B cell (primary cell): ENCODE results near the gene KDELR3. TPM values are rescaled to one million over a fixed set of nuclear protein-coding genes. Genes with fewer than 3 reads are reported as not detected.

Experiments
- ATAC-seq: fragments of 200-7000 bp; cut with Tn5 transposase; one replicate; pipeline ENCODE4 v1.10.0; 2021; ENCODE audit warnings: low read depth, mild to moderate bottlenecking, moderate number of reproducible peaks, moderate library complexity
- CTCF ChIA-PET: fragments of 350-600 bp; sonication (Branson Sonifier 250); formaldehyde crosslinking; loops from one replicate; lab custom pipeline; 2021; ENCODE audit warnings: antibody characterized with exemption, inconsistent platforms; lab: Charles Lee
- POLR2A ChIA-PET: fragments of 350-600 bp; sonication (Branson Sonifier 250); formaldehyde crosslinking; loops from one replicate; lab custom pipeline; 2021; ENCODE audit warnings: antibody characterized with exemption; lab: Charles Lee
- DNase-seq: peaks from one replicate; pipeline ENCODE4 v3.0.0; 2013
- H2AFZ ChIP-seq: 2 replicates; pipeline ENCODE4 v1.6.1; 2012; ENCODE audit warnings: mild to moderate bottlenecking, low read depth, low read length; ENCODE audit not compliant: insufficient read depth, poor library complexity, severe bottlenecking
- H3K27ac ChIP-seq, 2 donors: 1 replicate in 1 of 2; 2 replicates in 1 of 2; pipeline ENCODE4 v1.5.1; 2012 to 2013; ENCODE audit warnings: low read length in 2 of 2, mild to moderate bottlenecking in 2 of 2, moderate library complexity in 1 of 2
- H3K27me3 ChIP-seq, 4 experiments: fragments of 200-600 bp in 1 of 4; sonication (generic) in 1 of 4; replicated peaks in 1 of 4; 1 replicate in 2 of 4; 2 replicates in 2 of 4; pipeline versions ENCODE4 v1.6.1 to v1.7.0; 2013 to 2016; ENCODE audit warnings: low read length in 3 of 4, mild to moderate bottlenecking in 2 of 4, mixed read lengths in 1 of 4, moderate library complexity in 1 of 4; ENCODE audit not compliant: insufficient read depth in 4 of 4, control insufficient read depth in 3 of 4; ENCODE audit errors: control extremely low read depth in 1 of 4
- H3K36me3 ChIP-seq, 2 experiments: replicated peaks in 1 of 2; 1 replicate in 1 of 2; 2 replicates in 1 of 2; pipeline versions ENCODE4 v1.6.1 to v1.7.1; 2013; ENCODE audit warnings: low read length in 1 of 2; ENCODE audit not compliant: insufficient read depth in 2 of 2, control insufficient read depth in 1 of 2; ENCODE audit errors: control extremely low read depth in 1 of 2, extremely low read depth in 1 of 2
- H3K4me1 ChIP-seq, 2 donors: fragments of 200-600 bp in 1 of 2; sonication (generic) in 1 of 2; 1 replicate in 1 of 2; 2 replicates in 1 of 2; pipeline versions ENCODE4 v1.5.1 to v1.6.1; 2013 to 2017; ENCODE audit warnings: low read length in 2 of 2; ENCODE audit not compliant: control insufficient read depth in 2 of 2, insufficient read depth in 2 of 2
- H3K4me2 ChIP-seq: replicated peaks from 2 replicates; pipeline ENCODE3; 2012; ENCODE audit warnings: mild to moderate bottlenecking, low read depth, low read length; ENCODE audit not compliant: poor library complexity, severe bottlenecking
- H3K4me3 ChIP-seq, 5 experiments: fragments of 200-600 bp in 1 of 5; sonication (generic) in 1 of 5; 1 replicate in 3 of 5; 2 replicates in 2 of 5; pipeline versions ENCODE4 v1.5.1 to v1.7.0; 2011 to 2016; ENCODE audit warnings: low read length in 4 of 5, mild to moderate bottlenecking in 4 of 5, low read depth in 2 of 5, control low read depth in 1 of 5, moderate library complexity in 1 of 5; ENCODE audit not compliant: insufficient read depth in 1 of 5; ENCODE audit errors: control extremely low read depth in 1 of 5, extremely low read depth in 1 of 5
- H3K79me2 ChIP-seq: fragments of 200-600 bp; sonication (generic); one replicate; pipeline ENCODE4 v1.6.0; 2016; ENCODE audit warnings: low read length; ENCODE audit not compliant: control insufficient read depth, insufficient read depth
- H3K9ac ChIP-seq: fragments of 200-600 bp; sonication (generic); 2 replicates; pipeline ENCODE4 v1.6.1; 2017; ENCODE audit warnings: mild to moderate bottlenecking, low read length, moderate library complexity
- H3K9me3 ChIP-seq, 3 donors: one replicate each; pipeline versions ENCODE4 v1.6.1 to v1.7.1; 2013; ENCODE audit warnings: low read length in 2 of 3; ENCODE audit not compliant: control insufficient read depth in 2 of 3, insufficient read depth in 1 of 3; ENCODE audit errors: control extremely low read depth in 1 of 3
- H4K20me1 ChIP-seq: 2 replicates; pipeline ENCODE4 v1.6.0; 2012; ENCODE audit warnings: mild to moderate bottlenecking, low read length; ENCODE audit not compliant: insufficient read depth, control insufficient read depth, poor library complexity, severe bottlenecking
- H3K27ac Mint-ChIP-seq: one replicate; pipeline ENCODE4 v1.8.0; 2021; ENCODE audit warnings: mixed read lengths
- H3K27me3 Mint-ChIP-seq: one replicate; pipeline ENCODE4 v1.8.0; 2021; ENCODE audit warnings: mixed read lengths
- H3K4me1 Mint-ChIP-seq: one replicate; pipeline ENCODE4 v1.8.0; 2021; ENCODE audit warnings: mixed read lengths
- H3K4me3 Mint-ChIP-seq: one replicate; pipeline ENCODE4 v1.8.0; 2021; ENCODE audit warnings: mixed read lengths
- H3K9me3 Mint-ChIP-seq: one replicate; pipeline ENCODE4 v1.8.0; 2022; ENCODE audit warnings: mixed read lengths; ENCODE audit not compliant: insufficient read depth
- EZH2 ChIP-seq: IDR thresholded peaks from 2 replicates; pipeline ENCODE4 v1.6.1; 2012; ENCODE audit warnings: borderline replicate concordance, low read depth, mild to moderate bottlenecking, moderate library complexity, low read length; ENCODE audit not compliant: insufficient read depth, poor library complexity, severe bottlenecking
- WGBS: methylation state at CpG from one replicate; pipeline ENCODE4 v1.1.5; 2013; ENCODE audit warnings: missing lambda C conversion rate; ENCODE audit not compliant: insufficient coverage; 5-methylcytosine and 5-hydroxymethylcytosine counted together
- intact Hi-C: fragments of 100-400 bp; cut with micrococcal nuclease; formaldehyde crosslinking; loops from one replicate; pipeline ENCODE4 v1.10.0; 2022
- polyA plus RNA-seq: library from polyadenylated mRNA; depleted of rRNA; stranded (reverse); fragments of >200 nt; gene quantifications from 2 replicates; pipeline ENCODE4 v1.2.3, GENCODE V29; 2012
- total RNA-seq, 2 donors: library from RNA; stranded (reverse); fragments of 120-200 nt in 1 of 2; gene quantifications; 1 replicate in 1 of 2; 2 replicates in 1 of 2; pipeline versions ENCODE4 v1.2.3 to v1.2.4, GENCODE V29; 2013 to 2022
- TF ChIP-seq, protein P1 (sequence below): fragments of 200-600 bp; IDR thresholded peaks from one replicate; pipeline ENCODE4 v1.8.0; 2022; ENCODE audit warnings: antibody characterized with exemption, mild to moderate bottlenecking

Gene KDELR3
- total and polyA plus RNA-seq, 2 donors (not counting 1 experiment from before 2014, with no cell fraction given) = not detected

DNA sequence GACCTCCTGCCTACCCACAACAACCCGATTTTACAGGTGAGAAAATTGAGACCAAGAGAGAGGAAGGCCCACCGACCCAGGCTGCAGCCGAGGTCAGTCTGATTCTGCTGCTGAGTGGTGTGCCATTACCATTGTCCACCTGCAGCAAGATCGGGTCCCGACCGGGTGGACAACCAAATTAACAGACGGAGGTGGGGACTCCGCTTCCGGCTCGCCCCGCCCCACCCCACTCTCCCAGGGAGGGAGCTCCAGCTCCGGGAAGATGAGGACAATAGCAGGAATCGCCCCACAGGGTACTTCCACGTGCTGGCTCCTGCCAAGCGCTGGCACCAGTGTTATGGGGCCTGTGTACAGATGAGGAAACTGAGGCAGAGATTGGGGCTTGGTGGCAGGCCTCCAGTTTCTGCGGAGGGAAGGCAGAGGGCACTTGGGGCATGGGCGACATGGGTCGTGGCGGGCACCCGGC is 425 bp upstream of the KDELR3 start:
- peaks cover 0 to 11% (median 0%) of the 10 kb centered on the region in 3 donors for H3K9me3 ChIP-seq
- intact Hi-C loops = no loop called here
- DNase-seq (no peak), ATAC-seq (no peak)
- peaks cover 0 to 52% (median 26%) of the 10 kb centered on the region in 4 experiments for H3K27me3 ChIP-seq
- TF ChIP-seq EZH2 = no peak
- TF ChIP-seq, protein P1, sequence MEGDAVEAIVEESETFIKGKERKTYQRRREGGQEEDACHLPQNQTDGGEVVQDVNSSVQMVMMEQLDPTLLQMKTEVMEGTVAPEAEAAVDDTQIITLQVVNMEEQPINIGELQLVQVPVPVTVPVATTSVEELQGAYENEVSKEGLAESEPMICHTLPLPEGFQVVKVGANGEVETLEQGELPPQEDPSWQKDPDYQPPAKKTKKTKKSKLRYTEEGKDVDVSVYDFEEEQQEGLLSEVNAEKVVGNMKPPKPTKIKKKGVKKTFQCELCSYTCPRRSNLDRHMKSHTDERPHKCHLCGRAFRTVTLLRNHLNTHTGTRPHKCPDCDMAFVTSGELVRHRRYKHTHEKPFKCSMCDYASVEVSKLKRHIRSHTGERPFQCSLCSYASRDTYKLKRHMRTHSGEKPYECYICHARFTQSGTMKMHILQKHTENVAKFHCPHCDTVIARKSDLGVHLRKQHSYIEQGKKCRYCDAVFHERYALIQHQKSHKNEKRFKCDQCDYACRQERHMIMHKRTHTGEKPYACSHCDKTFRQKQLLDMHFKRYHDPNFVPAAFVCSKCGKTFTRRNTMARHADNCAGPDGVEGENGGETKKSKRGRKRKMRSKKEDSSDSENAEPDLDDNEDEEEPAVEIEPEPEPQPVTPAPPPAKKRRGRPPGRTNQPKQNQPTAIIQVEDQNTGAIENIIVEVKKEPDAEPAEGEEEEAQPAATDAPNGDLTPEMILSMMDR = no peak
- Mint-ChIP-seq H3K4me3 (peak overlapping the region; percentile 70), H3K27me3 (peaks cover 39% of the 10 kb centered on the region), H3K27ac (peak overlapping the region; percentile 6), H3K9me3 (no peaks in the 10 kb centered on the region), H3K4me1 (peaks cover 12% of the 10 kb centered on the region)
- WGBS = 24% methylated on average over 19 of the region's 20 CpGs
- ChIA-PET CTCF (no interaction called here), POLR2A (no interaction called here)
- H3K4me1 ChIP-seq = peaks cover 10 to 15% of the 10 kb centered on the region in 2 donors
- H4K20me1 ChIP-seq = no peaks in the 10 kb centered on the region
- H3K36me3 ChIP-seq = no peaks in the 10 kb centered on the region
- peak overlapping the region in 3 of 5 experiments; percentile 29 to 62 (median 38) for H3K4me3 ChIP-seq
- H3K79me2 ChIP-seq = no peaks in the 10 kb centered on the region
- H3K9ac ChIP-seq = peak overlapping the region; percentile 47
- peak overlapping the region; percentile 65 for H2AFZ ChIP-seq
- no peak overlapping the region for H3K27ac ChIP-seq
- peak overlapping the region; percentile 79 for H3K4me2 ChIP-seq

GRCh38 chr22:38468443-38469305 is 778 bp downstream of the KDELR3 start:
- Histone ChIP-seq H3K4me1 (peaks cover 10 to 15% of the 10 kb centered on the region in 2 donors), H3K4me3 (peak overlapping the region in 3 of 5 experiments; percentile 34 to 62 (median 38)), H2AFZ (peak overlapping the region; percentile 65), H3K9ac (peak overlapping the region; percentile 47), H3K9me3 (peaks cover 0 to 11% (median 0%) of the 10 kb centered on the region in 3 donors), H3K79me2 (no peaks in the 10 kb centered on the region), H3K36me3 (no peaks in the 10 kb centered on the region), H3K4me2 (peak overlapping the region; percentile 79), H3K27ac (no peak overlapping the region), H3K27me3 (peaks cover 0 to 44% (median 23%) of the 10 kb centered on the region in 4 experiments), H4K20me1 (no peaks in the 10 kb centered on the region)
- Mint-ChIP-seq H3K4me1 (peaks cover 12% of the 10 kb centered on the region), H3K27ac (no peak overlapping the region), H3K4me3 (peak overlapping the region; percentile 81), H3K27me3 (peaks cover 31% of the 10 kb centered on the region), H3K9me3 (no peaks in the 10 kb centered on the region)
- ATAC-seq = no peak
- TF ChIP-seq, protein P1 = no peak
- TF ChIP-seq EZH2 = no peak
- ChIA-PET CTCF (no interaction called here), POLR2A (no interaction called here)
- intact Hi-C loops = no loop called here
- WGBS = 82% methylated on average over 19 of the region's 28 CpGs
- no peak for DNase-seq
